GM15510 (cell line): ENCODE measurements around the gene YLPM1.

ENCODE experiments used
- POLR2A ChIP-seq: IDR thresholded peaks from 3 replicates; pipeline ENCODE4 v1.6.1; 2011; ENCODE audit warnings: borderline replicate concordance; ENCODE audit not compliant: insufficient read length; ENCODE audit errors: extremely low read depth

The YLPM1 gene

DNA sequence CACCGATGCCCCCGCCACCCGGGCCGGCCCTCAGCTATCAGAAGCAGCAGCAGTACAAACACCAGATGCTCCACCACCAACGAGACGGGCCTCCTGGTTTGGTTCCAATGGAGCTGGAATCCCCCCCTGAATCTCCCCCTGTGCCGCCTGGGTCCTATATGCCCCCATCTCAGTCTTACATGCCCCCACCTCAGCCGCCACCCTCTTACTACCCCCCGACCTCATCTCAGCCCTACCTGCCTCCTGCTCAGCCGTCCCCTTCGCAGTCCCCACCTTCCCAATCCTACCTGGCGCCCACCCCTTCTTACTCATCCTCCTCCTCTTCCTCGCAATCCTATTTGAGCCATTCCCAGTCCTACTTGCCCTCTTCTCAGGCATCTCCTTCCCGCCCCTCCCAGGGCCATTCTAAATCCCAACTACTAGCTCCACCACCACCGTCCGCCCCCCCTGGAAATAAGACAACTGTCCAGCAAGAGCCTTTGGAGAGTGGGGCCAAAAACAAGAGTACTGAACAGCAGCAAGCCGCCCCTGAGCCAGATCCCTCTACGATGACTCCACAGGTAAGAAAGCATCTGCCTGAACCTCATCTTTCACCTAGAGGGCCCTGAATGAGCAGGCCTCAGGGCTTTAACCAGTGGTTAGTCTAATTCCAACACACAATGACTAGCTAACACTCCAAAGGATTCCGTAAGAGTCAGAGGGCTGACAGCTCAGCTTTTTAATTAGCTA lies 851 bp downstream of the YLPM1 start:
- TF ChIP-seq POLR2A = no peak

DNA sequence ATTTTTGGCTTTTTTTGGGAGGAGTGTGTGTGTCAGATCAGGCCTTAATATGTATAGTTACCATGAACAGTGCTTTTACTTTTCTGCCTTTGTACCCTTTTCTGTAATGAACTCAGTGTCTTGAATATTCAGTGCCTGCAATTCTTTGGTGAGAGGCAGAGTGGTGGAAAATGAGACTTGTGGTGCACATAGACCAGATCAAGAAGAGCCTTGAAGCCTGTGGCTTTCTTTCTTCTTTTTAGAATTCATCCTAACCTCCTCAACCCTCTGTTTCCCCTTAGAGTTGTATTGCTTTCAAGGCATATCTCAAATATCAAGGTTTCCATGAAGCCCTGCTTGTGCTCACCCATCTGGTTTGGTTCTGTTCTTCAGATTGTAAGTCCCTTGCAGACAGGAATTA lies 2.6 kb downstream of the YLPM1 start:
- TF ChIP-seq POLR2A = no peak

DNA sequence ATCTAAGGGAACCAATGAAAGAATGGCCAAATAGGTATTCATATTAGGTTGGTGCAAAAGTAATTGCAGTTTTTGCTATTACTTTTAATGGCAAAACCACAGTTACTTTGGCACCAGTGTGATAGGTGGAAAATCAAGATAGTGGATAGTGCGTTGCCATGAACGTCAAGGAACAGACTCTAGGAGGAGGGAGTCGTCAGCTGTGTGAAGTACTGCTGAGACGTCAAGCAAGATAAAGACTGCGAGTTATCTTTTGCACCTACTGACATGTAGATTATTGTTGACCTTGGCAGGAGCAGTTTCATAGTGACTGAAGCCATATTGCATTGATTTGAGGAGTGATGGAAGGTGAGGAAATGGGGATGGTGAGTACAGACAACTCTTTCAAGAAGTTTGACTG lies 8.3 kb downstream of the YLPM1 start:
- TF ChIP-seq POLR2A = no peak

- no peak for TF ChIP-seq POLR2A
Measured at GRCh38 chr14:74784634-74785033, 21.5 kb downstream of the YLPM1 start.

DNA sequence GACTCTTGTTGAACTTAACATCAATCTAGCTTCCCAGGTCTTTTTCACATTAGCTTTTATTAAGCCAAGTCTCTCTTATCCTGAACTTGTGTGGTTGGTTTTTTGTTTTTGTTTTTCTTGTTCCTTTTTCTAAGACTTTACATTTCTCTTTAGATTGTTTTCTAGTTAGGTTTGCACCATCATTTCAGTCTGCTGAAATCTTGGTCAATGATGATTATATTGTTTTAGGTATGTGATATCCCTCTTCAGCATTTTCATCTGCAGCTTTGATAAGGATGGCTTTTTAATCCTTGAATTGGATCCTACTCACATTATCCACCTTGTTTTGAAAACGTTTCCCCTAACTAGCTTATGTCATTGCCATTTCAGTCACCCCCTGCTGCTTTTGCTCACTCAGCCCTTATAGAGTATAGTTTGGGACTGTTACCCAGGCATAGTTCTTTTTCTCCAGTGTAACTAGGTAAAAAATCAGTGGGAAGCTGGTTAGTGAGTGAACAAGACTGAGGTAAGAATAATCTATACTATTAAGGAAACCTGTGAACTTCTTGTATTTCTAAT lies 22.0 kb downstream of the YLPM1 start:
- TF ChIP-seq POLR2A = no peak

DNA sequence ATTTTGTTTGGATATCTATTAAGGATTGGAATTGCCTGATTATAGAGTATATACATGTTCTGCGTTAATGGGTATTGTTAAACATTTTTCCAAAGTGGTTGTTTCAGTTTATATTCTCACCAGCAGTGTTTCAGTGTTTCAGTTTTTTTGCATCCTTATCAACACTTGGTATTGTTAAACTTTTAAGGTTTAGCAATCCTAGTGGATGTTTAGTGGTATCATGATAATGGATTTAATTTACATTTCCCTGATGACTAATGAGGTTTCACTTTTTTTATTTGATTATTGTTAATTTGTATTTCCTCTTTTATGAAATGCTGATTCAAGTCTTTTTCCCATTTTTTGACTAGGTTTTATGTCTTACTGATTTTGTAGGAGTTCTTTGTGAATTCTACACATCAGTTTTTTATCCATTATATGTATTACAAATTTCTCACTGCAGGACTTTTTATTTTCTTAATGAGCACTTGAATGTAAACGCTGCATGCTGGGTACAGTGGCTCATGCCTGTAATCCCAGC lies 23.7 kb downstream of the YLPM1 start:
- no peak for TF ChIP-seq POLR2A

- TF ChIP-seq POLR2A = no peak
Measured at GRCh38 chr14:74792249-74793039, 29.3 kb downstream of the YLPM1 start.

DNA sequence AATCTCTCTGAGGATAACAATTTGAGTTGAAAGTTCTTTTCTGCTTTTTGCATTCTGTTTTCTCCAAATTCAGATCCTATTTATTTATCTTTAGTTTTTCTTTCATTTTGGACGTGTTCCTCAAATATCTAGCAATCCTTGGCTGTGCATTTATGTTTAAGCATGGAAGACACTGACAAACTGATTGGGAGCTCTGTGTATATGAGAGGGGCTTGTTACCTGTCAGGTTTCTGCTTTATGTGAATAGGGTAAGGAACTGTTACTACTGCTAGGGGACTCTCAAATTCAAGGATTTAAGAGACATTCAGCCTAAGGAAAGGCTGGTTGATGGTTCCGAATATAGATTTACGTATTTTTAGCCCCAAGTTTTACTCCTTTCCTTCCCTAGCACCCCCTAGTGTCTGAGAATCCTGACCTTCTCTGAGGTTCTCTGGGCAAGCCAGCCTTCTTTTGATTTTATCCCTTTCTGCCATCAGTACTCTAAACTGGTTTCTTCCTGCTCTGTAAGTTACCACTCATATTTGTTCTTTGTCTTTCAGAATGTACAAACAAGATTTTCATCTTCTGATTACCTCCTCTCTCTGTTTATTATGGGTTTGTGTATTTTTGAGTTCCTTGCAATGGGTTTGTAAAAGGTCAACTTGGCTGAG lies 30.5 kb downstream of the YLPM1 start:
- no peak for TF ChIP-seq POLR2A

DNA sequence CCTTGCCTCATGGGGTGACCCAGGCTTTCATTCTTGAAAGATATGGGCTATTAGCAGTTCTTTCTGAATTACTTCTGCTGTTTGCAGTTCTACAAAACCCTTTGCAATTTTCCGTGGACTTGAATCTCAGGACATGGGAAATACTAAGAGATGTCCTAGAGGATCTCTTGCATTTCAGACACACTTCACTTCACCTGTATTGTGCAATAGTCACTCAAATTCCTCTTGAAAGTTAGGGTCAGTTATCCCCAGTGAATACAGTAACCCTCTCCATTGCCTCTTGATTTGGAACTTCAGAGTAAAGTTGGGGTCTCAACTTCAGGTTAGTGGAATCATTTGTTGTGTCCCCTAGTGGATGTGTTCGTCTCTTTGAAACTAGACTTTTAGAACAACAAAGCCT lies 31.8 kb downstream of the YLPM1 start:
- TF ChIP-seq POLR2A = no peak

DNA sequence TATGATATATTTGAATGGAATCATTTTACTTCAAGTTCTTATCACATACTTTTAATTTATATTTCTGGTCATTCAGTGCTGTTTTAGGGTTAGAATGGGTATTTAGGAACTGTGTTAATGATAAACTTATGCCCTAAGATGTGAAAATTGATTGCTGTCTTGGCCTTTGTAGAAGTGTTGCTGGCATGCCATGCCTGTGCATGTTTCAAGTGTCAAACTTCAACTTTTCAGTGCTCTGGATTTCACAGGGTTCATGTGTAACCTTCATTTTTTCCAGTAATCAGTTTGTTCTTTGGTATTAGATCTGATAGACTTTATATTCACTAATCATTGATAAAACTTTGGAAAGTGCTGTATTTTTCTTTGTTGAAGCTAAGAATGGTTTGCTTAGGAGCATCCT lies 36.6 kb downstream of the YLPM1 start:
- TF ChIP-seq POLR2A = no peak

- no peak for TF ChIP-seq POLR2A
Measured at GRCh38 chr14:74800780-74801179, 37.7 kb downstream of the YLPM1 start.

DNA sequence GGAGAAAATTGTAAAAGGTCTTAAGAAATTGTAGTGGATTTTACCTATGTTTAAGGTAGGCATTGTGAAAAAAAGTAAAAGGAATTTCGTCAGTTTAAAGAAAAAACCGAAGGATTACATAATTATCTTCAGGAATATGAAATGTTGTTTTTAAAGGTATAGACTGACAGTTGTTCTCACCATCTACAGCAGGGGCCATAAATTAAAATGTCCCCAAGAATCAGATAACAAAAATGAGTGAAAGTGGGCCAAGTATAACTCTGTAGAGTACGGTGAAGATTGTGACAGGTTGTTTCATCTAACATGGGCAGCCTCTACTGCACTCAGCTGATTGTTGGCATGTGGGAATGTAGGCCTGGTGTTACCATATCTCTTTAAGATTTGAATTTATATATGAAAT lies 38.3 kb downstream of the YLPM1 start:
- TF ChIP-seq POLR2A = no peak

DNA sequence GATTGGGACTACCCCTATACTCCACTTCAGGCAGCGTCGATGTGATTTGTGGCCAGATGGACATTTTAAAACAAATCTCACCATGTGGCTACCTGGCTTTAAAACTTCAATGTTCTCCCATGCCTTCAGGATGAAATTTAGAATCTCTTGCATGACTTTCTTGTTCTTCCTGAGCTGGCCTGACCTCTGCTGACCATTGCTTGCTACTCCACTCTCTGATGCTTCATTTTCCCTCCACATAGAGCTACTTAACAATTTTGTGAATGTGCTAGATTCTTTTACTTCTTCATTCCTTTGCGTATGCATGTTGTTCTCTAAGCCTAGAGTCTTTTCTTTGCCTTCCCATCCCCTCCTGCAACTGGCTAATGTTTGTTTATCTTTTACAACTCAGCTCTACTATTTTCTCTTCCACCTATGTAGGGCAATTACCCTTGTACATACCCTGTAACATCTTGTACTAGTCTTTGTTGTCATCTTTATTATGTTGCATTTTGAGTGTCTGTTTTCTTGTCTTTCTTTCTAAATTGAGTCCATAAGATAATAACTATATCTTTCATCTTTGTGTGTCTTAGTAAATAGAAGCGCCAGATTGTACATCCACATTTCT lies 41.2 kb downstream of the YLPM1 start:
- TF ChIP-seq POLR2A = no peak

DNA sequence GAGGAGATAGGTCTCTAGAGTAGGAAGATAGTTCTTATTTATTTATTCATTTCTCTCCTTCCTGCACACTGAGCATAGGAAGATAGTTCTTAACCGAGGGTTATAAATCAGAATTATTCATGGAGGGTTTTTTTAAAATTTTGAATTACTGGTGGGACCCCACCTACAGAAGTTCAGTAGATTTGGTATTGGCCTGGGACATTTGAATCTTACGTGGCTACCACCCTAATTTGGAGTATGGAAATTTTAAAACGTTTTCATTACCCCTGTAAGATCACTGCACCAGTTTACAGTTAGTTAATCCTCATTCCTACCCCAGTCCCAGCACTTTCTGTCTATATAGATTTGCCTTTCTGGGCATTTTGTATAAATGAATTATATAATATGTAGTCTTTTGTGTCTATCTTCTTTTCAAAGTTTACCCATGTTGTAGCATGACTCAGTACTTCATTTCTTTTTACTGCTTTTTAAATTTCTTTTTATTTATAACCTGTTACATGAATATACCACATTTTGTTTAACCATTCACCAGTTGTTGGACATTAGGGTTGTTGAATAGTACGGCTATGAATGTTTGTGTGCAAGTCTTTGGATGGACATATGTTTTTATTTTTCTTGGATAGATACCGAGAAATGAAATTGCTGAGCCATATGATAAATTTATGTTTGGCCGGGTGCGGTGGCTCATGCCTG lies 44.9 kb downstream of the YLPM1 start:
- no peak for TF ChIP-seq POLR2A
